Natural killer cell (primary cell): Measurements from ENCODE around the gene PAM. TPM values are rescaled to one million over a fixed set of nuclear protein-coding genes. Genes with fewer than 3 reads are reported as not detected.

ENCODE experiments used
- ATAC-seq, 3 donors: fragments of 150-1000 bp in 2 of 3; fragments of 200-7000 bp in 1 of 3; cut with Tn5 transposase; 1 replicate in 1 of 3; 2 replicates in 2 of 3; pipeline ENCODE4 v1.10.0; 2021; ENCODE audit warnings: mild to moderate bottlenecking in 2 of 3, moderate library complexity in 2 of 3
- DNase-seq, 2 donors: peaks; one replicate each; pipeline versions ENCODE4 v3.0.0 to v3.0.0-alpha.2; 2013 to 2021; ENCODE audit warnings: mixed read lengths in 1 of 2
- H3K27ac ChIP-seq: one replicate; pipeline ENCODE4 v1.5.1; 2013; ENCODE audit warnings: mild to moderate bottlenecking, low read length
- H3K27me3 ChIP-seq: one replicate; pipeline ENCODE4 v1.6.1; 2013; ENCODE audit warnings: low read length; ENCODE audit not compliant: control insufficient read depth, insufficient read depth
- H3K36me3 ChIP-seq: one replicate; pipeline ENCODE4 v1.6.1; 2013; ENCODE audit warnings: low read length; ENCODE audit not compliant: control insufficient read depth, insufficient read depth
- H3K4me1 ChIP-seq: one replicate; pipeline ENCODE4 v1.6.1; 2013; ENCODE audit warnings: low read length; ENCODE audit not compliant: control insufficient read depth, insufficient read depth
- H3K4me3 ChIP-seq: one replicate; pipeline ENCODE4 v1.5.1; 2013; ENCODE audit warnings: low read length
- H3K9me3 ChIP-seq: one replicate; pipeline ENCODE4 v1.6.1; 2013; ENCODE audit warnings: low read length; ENCODE audit not compliant: control insufficient read depth, insufficient read depth
- H3K27ac Mint-ChIP-seq, 2 donors: one replicate each; pipeline ENCODE4 v1.8.0; 2022; ENCODE audit warnings: mild to moderate bottlenecking in 2 of 2, mixed read lengths in 2 of 2, moderate library complexity in 1 of 2
- H3K27me3 Mint-ChIP-seq, 2 donors: one replicate each; pipeline ENCODE4 v1.8.0; 2022; ENCODE audit warnings: low read depth in 2 of 2, mixed read lengths in 2 of 2
- H3K36me3 Mint-ChIP-seq: one replicate; pipeline ENCODE4 v1.8.0; 2022; ENCODE audit warnings: mixed read lengths
- H3K4me1 Mint-ChIP-seq, 2 donors: one replicate each; pipeline ENCODE4 v1.8.0; 2022; ENCODE audit warnings: mixed read lengths in 2 of 2
- H3K4me3 Mint-ChIP-seq: one replicate; pipeline ENCODE4 v1.8.0; 2022; ENCODE audit warnings: mild to moderate bottlenecking, moderate library complexity, mixed read lengths
- H3K9me3 Mint-ChIP-seq, 2 donors: one replicate each; pipeline ENCODE4 v1.8.0; 2022; ENCODE audit warnings: mixed read lengths in 2 of 2
- CTCF ChIP-seq: fragments of 200-600 bp; IDR thresholded peaks from one replicate; pipeline ENCODE4 v1.8.0; 2022; ENCODE audit warnings: antibody characterized with exemption
- WGBS: methylation state at CpG from one replicate; pipeline ENCODE4 v1.1.7; 2013; ENCODE audit warnings: missing lambda C conversion rate; ENCODE audit not compliant: insufficient coverage; 5-methylcytosine and 5-hydroxymethylcytosine counted together
- intact Hi-C: fragments of 100-400 bp; cut with micrococcal nuclease; formaldehyde crosslinking; loops from one replicate; pipeline ENCODE4 v1.14.2; 2022
- total RNA-seq, 4 donors: library from RNA; stranded (reverse); fragments of 120-200 nt in 1 of 4; gene quantifications; one replicate each; pipeline versions ENCODE4 v1.2.3 to v1.2.4, GENCODE V29; 2013 to 2022

PAM gene
- total RNA-seq, 3 donors from 2014 or later (not counting 1 experiment from before 2014, with no cell fraction given), result 67.6 to 79.9 (median 75.3) TPM

GRCh38 chr5:102922111-102922720 is 167.1 kb downstream of the PAM start:
- Mint-ChIP-seq H3K4me3 (no peak overlapping the region), H3K36me3 (peaks cover 8% of the 10 kb centered on the region), H3K27ac (no peak overlapping the region), H3K4me1 (no peaks in the 10 kb centered on the region), H3K27me3 (no peaks in the 10 kb centered on the region), H3K9me3 (no peaks in the 10 kb centered on the region)
- Histone ChIP-seq H3K4me3 (no peak overlapping the region), H3K27me3 (no peaks in the 10 kb centered on the region), H3K9me3 (no peaks in the 10 kb centered on the region), H3K36me3 (peaks cover 17% of the 10 kb centered on the region), H3K4me1 (no peaks in the 10 kb centered on the region), H3K27ac (no peak overlapping the region)
- DNase-seq (no peak), ATAC-seq (no peak)
- 93% methylated on average over 6 of the region's 6 CpGs for WGBS
- intact Hi-C loops, result no loop called here
- no peak for TF ChIP-seq CTCF

GRCh38 chr5:102922799-102923477 is 167.8 kb downstream of the PAM start:
- Histone ChIP-seq H3K36me3 (peaks cover 17% of the 10 kb centered on the region), H3K9me3 (no peaks in the 10 kb centered on the region), H3K4me3 (no peak overlapping the region), H3K27me3 (no peaks in the 10 kb centered on the region), H3K27ac (no peak overlapping the region), H3K4me1 (no peaks in the 10 kb centered on the region)
- Mint-ChIP-seq H3K9me3 (no peaks in the 10 kb centered on the region), H3K4me3 (no peak overlapping the region), H3K27ac (no peak overlapping the region), H3K4me1 (no peaks in the 10 kb centered on the region), H3K36me3 (peaks cover 10% of the 10 kb centered on the region), H3K27me3 (no peaks in the 10 kb centered on the region)
- DNase-seq, result no peak
- no peak for TF ChIP-seq CTCF
- ATAC-seq, result no peak
- intact Hi-C loops, result no loop called here
- WGBS, result 94% methylated on average over 3 of the region's 4 CpGs

GRCh38 chr5:102924963-102925362 is 169.9 kb downstream of the PAM start:
- intact Hi-C loops, result no loop called here
- DNase-seq (no peak), ATAC-seq (no peak)
- H3K9me3 Mint-ChIP-seq, result no peaks in the 10 kb centered on the region
- H3K27me3 Mint-ChIP-seq, result no peaks in the 10 kb centered on the region
- Histone ChIP-seq H3K9me3 (no peaks in the 10 kb centered on the region), H3K4me3 (no peak overlapping the region), H3K27me3 (no peaks in the 10 kb centered on the region), H3K36me3 (peaks cover 15% of the 10 kb centered on the region), H3K27ac (no peak overlapping the region), H3K4me1 (no peaks in the 10 kb centered on the region)
- H3K27ac Mint-ChIP-seq, result no peak overlapping the region
- TF ChIP-seq CTCF, result no peak
- 96% methylated on average over 2 of the region's 2 CpGs for WGBS
- H3K4me3 Mint-ChIP-seq, result no peak overlapping the region
- H3K4me1 Mint-ChIP-seq, result no peaks in the 10 kb centered on the region
- H3K36me3 Mint-ChIP-seq, result peaks cover 10% of the 10 kb centered on the region
